K562 (cell line): ENCODE data around the gene CHRNB1.

Experiments
- CREB1 ChIP-seq, 2 experiments: sonication (generic) in 1 of 2; formaldehyde crosslinking in 1 of 2; IDR thresholded peaks; 2 replicates each; pipeline versions ENCODE4 v1.6.1 to v1.8.0; 2012 to 2022; ENCODE audit warnings: inconsistent platforms in 1 of 2, mild to moderate bottlenecking in 1 of 2, missing genetic modification reagents in 1 of 2, moderate library complexity in 1 of 2
- CTBP1 ChIP-seq: fragments of 450-650 bp; IDR thresholded peaks from 2 replicates; pipeline ENCODE4 v1.6.1; 2016; ENCODE audit warnings: borderline replicate concordance
- MAFK ChIP-seq: IDR thresholded peaks from 2 replicates; pipeline ENCODE4 v1.6.1; 2011; ENCODE audit warnings: low read length, improper control_type of control experiment
- ZNF239 ChIP-seq: fragments of 250-450 bp; sonication (Bioruptor Pico); IDR thresholded peaks from 2 replicates; pipeline ENCODE4 v1.4.0; 2020; ENCODE audit warnings: mild to moderate bottlenecking
- TF ChIP-seq, protein P1 (sequence below), 3 experiments: IDR thresholded peaks in 2 of 3; conservative IDR thresholded peaks in 1 of 3; 2 replicates each; pipeline ENCODE4 v1.5.1; 2011 to 2012; ENCODE audit warnings: low read length in 3 of 3, mild to moderate bottlenecking in 3 of 3, control low read depth in 2 of 3, improper control_type of control experiment in 1 of 3, inconsistent platforms in 1 of 3, low read depth in 1 of 3, mixed read lengths in 1 of 3, moderate library complexity in 1 of 3; ENCODE audit not compliant: insufficient read depth in 2 of 3
- TF ChIP-seq, protein P2 (sequence below): fragments of 450-650 bp; IDR thresholded peaks from 2 replicates; pipeline ENCODE4 v1.6.1; 2016

DNA sequence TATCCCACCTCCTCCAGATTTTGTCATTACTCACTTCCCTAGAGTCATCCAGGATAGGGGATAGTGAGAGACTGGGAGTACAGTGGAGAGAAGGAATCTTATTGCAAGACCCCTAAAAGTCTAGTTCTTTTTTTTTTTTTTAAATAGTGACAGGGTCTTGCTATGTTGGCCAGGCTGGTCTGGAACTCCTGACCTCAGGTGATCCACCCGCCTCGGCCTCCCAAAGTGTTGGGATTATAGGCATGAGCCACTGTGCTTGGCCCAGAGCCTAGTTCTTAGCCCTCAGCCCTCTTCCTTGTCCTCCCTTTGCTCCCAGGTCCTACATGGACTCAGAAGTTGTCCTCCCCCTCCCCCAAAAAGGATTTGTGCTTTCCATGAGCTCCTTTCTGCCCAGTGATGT is 2.7 kb upstream of the CHRNB1 start:
- TF ChIP-seq, protein P1, sequence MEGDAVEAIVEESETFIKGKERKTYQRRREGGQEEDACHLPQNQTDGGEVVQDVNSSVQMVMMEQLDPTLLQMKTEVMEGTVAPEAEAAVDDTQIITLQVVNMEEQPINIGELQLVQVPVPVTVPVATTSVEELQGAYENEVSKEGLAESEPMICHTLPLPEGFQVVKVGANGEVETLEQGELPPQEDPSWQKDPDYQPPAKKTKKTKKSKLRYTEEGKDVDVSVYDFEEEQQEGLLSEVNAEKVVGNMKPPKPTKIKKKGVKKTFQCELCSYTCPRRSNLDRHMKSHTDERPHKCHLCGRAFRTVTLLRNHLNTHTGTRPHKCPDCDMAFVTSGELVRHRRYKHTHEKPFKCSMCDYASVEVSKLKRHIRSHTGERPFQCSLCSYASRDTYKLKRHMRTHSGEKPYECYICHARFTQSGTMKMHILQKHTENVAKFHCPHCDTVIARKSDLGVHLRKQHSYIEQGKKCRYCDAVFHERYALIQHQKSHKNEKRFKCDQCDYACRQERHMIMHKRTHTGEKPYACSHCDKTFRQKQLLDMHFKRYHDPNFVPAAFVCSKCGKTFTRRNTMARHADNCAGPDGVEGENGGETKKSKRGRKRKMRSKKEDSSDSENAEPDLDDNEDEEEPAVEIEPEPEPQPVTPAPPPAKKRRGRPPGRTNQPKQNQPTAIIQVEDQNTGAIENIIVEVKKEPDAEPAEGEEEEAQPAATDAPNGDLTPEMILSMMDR (IDR thresholded peaks at IDR 0.05 in 2 of 3, conservative IDR thresholded peaks at IDR 0.05 in 1 of 3; ENCODE audit: insufficient read depth in 2 of 3, low read depth in 1 of 3, low read length in 3 of 3), result no peak
- TF ChIP-seq MAFK (no peak), CTBP1 (no peak), CREB1 (IDR thresholded peaks at IDR 0.05) (no peak), CREB1 (CRISPR knock-in tag; IDR thresholded peaks at IDR 0.05) (no peak), ZNF239 (no peak)
- TF ChIP-seq, protein P2, sequence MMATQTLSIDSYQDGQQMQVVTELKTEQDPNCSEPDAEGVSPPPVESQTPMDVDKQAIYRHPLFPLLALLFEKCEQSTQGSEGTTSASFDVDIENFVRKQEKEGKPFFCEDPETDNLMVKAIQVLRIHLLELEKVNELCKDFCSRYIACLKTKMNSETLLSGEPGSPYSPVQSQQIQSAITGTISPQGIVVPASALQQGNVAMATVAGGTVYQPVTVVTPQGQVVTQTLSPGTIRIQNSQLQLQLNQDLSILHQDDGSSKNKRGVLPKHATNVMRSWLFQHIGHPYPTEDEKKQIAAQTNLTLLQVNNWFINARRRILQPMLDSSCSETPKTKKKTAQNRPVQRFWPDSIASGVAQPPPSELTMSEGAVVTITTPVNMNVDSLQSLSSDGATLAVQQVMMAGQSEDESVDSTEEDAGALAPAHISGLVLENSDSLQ, result no peak
